Spleen (tissue), 11 donors: ENCODE measurements around the gene FDX2. TPM values are rescaled to one million over a fixed set of nuclear protein-coding genes. Genes with fewer than 3 reads are reported as not detected.

ENCODE experiments used
- DNase-seq: peaks from one replicate; pipeline ENCODE4 v3.0.0-alpha.2; 2020
- H3K27ac ChIP-seq, 8 donors: fragments of 200-600 bp; sonication (generic) in 7 of 8; 1 replicate in 4 of 8; 2 replicates in 4 of 8; pipeline versions ENCODE4 v1.5.0 to v1.8.0; 2016 to 2021; ENCODE audit warnings: inconsistent platforms in 4 of 8, mild to moderate bottlenecking in 4 of 8, moderate library complexity in 1 of 8
- H3K27me3 ChIP-seq, 7 donors: fragments of 200-600 bp; sonication (generic) in 6 of 7; replicated peaks in 1 of 7; 1 replicate in 4 of 7; 2 replicates in 3 of 7; pipeline versions ENCODE4 v1.5.0 to v1.8.0; 2016 to 2021; ENCODE audit warnings: inconsistent platforms in 3 of 7, mild to moderate bottlenecking in 1 of 7
- H3K36me3 ChIP-seq, 6 donors: fragments of 200-600 bp; sonication (generic) in 5 of 6; 1 replicate in 4 of 6; 2 replicates in 2 of 6; pipeline versions ENCODE4 v1.5.0 to v1.8.0; 2016 to 2021; ENCODE audit warnings: inconsistent platforms in 2 of 6
- H3K4me1 ChIP-seq, 6 donors: fragments of 200-600 bp; sonication (generic) in 5 of 6; 1 replicate in 3 of 6; 2 replicates in 3 of 6; pipeline versions ENCODE4 v1.5.0 to v1.8.0; 2016 to 2021; ENCODE audit warnings: inconsistent platforms in 3 of 6
- H3K4me3 ChIP-seq, 8 donors: fragments of 200-600 bp; sonication (generic) in 7 of 8; 1 replicate in 4 of 8; 2 replicates in 4 of 8; pipeline versions ENCODE4 v1.5.0 to v1.8.0; 2016 to 2021; ENCODE audit warnings: inconsistent platforms in 4 of 8, mild to moderate bottlenecking in 4 of 8, moderate library complexity in 2 of 8
- H3K9me3 ChIP-seq, 8 donors: fragments of 200-600 bp; sonication (generic) in 7 of 8; 1 replicate in 4 of 8; 2 replicates in 4 of 8; pipeline versions ENCODE4 v1.5.0 to v1.8.0; 2016 to 2021; ENCODE audit warnings: inconsistent platforms in 4 of 8
- CTCF ChIP-seq, 11 experiments: fragments of 200-600 bp in 7 of 11; fragments of 450-650 bp in 4 of 11; sonication (generic) in 4 of 11; IDR thresholded peaks in 8 of 11; conservative IDR thresholded peaks in 3 of 11; 1 replicate in 7 of 11; 2 replicates in 4 of 11; pipeline versions ENCODE4 v1.4.0 to v1.8.0; 2016 to 2021; ENCODE audit warnings: antibody characterized with exemption in 11 of 11, inconsistent platforms in 4 of 11, mild to moderate bottlenecking in 1 of 11
- POLR2A ChIP-seq, 3 donors: fragments of 450-650 bp; IDR thresholded peaks; one replicate each; pipeline ENCODE4 v1.5.1; 2017; ENCODE audit warnings: antibody characterized with exemption in 3 of 3, mild to moderate bottlenecking in 1 of 3
- POLR2AphosphoS5 ChIP-seq, 3 donors: sonication (generic); formaldehyde crosslinking; IDR thresholded peaks; one replicate each; pipeline ENCODE4 v1.5.1; 2017; ENCODE audit warnings: antibody characterized with exemption in 3 of 3
- WGBS, 5 donors: extraction: QIAGEN DNeasy Blood & Tissue Kit in 3 of 5; methylation state at CpG; one replicate each; pipeline versions ENCODE4 v1.1.5 to v1.1.7; 2013 to 2018; 5-methylcytosine and 5-hydroxymethylcytosine counted together
- intact Hi-C: fragments of 100-400 bp; cut with DNase I; formaldehyde crosslinking; loops from one replicate; pipeline ENCODE4 v1.15.0; 2023; ENCODE audit warnings: low total_unique reads
- polyA plus RNA-seq, 3 donors: library from polyadenylated mRNA; stranded (reverse); fragments of 200-250 nt; gene quantifications; one replicate each; pipeline ENCODE4 v1.2.1, GENCODE V29; 2013
- total RNA-seq, 7 donors: library from RNA; depleted of rRNA in 3 of 7; stranded (reverse); fragments of >200 nt in 3 of 7; fragmentation: NEBNext Ultra II Directional in 4 of 7; extraction: Animal tissue kit (Norgen Biotek cat#: 25700) in 4 of 7; gene quantifications; one replicate each; pipeline versions ENCODE4 v1.1.0 to v1.2.1, GENCODE V29; 2016 to 2021
- donor health status: healthy with polysubstance abuse.
- donor health status: DM: no; HTN: no; CAD: no; lungs with moderate emphysema.
- donor health status: DM: no; HTN: no; CAD: no.
- donor health status: Bipolar disorder and iron deficiency.
- donor health status: healthy.
- donor health status: DM: no; HTN: no; CAD: no.
- donor health status: DM: yes; HTN: yes; CAD: no.

Gene FDX2
- total and polyA plus RNA-seq, 10 donors: 9.1 to 28.1 (median 14.2) TPM

- H3K4me1 ChIP-seq: no peaks in the 10 kb centered on the region
- no peak for TF ChIP-seq POLR2A (IDR thresholded peaks at IDR 0.05)
- peak in 1 of 3 donors; percentile 47 for TF ChIP-seq POLR2AphosphoS5 (IDR thresholded peaks at IDR 0.05)
- no peaks in the 10 kb centered on the region for H3K9me3 ChIP-seq
- no peak overlapping the region for H3K4me3 ChIP-seq
- H3K36me3 ChIP-seq: peaks cover 3 to 91% (median 84%) of the 10 kb centered on the region in 6 donors
- intact Hi-C loops: no loop called here
- WGBS, 5 donors: 89 to 92% (median 90%) methylated on average over 54 to 63 of the region's 63 CpGs
- H3K27ac ChIP-seq: no peak overlapping the region
- DNase-seq: no peak
- H3K27me3 ChIP-seq: no peaks in the 10 kb centered on the region
Observed at GRCh38 chr19:10352764-10353671, 37.2 kb upstream of the FDX2 start.

GRCh38 chr19:10346509-10346908 is 30.7 kb upstream of the FDX2 start:
- peaks cover 0 to 25% (median 22%) of the 10 kb centered on the region in 6 donors for H3K36me3 ChIP-seq
- intact Hi-C loops: no loop called here
- no peaks in the 10 kb centered on the region for H3K27me3 ChIP-seq
- H3K4me3 ChIP-seq: peak overlapping the region in 1 of 8 donors; percentile 49
- peak overlapping the region in 7 of 8 donors; percentile 62 to 92 (median 83) for H3K27ac ChIP-seq
- no peak for DNase-seq
- H3K9me3 ChIP-seq: no peaks in the 10 kb centered on the region
- TF ChIP-seq POLR2AphosphoS5 (IDR thresholded peaks at IDR 0.05) (peak in 1 of 3 donors; percentile 73), POLR2A (IDR thresholded peaks at IDR 0.05) (no peak)
- H3K4me1 ChIP-seq: peaks cover 0 to 23% (median 0%) of the 10 kb centered on the region in 6 donors
- 48 to 74% (median 56%) methylated on average over 10 of the region's 10 CpGs for WGBS, 5 donors

- H3K4me1 ChIP-seq: peaks cover 2 to 35% (median 5%) of the 10 kb centered on the region in 6 donors
- H3K4me3 ChIP-seq: no peak overlapping the region
- peaks cover 0 to 8% (median 5%) of the 10 kb centered on the region in 6 donors for H3K36me3 ChIP-seq
- H3K27me3 ChIP-seq: no peaks in the 10 kb centered on the region
- WGBS, 5 donors: 87 to 95% (median 91%) methylated on average over 10 of the region's 10 CpGs
- H3K9me3 ChIP-seq: no peaks in the 10 kb centered on the region
- no peak for DNase-seq
- H3K27ac ChIP-seq: peak overlapping the region in 1 of 8 donors; percentile 92
- TF ChIP-seq POLR2A (IDR thresholded peaks at IDR 0.05): no peak
- TF ChIP-seq POLR2AphosphoS5 (IDR thresholded peaks at IDR 0.05): no peak
- TF ChIP-seq CTCF (IDR thresholded peaks at IDR 0.05 in 8 of 11, conservative IDR thresholded peaks at IDR 0.05 in 3 of 11): no peak
- intact Hi-C loops: no loop called here
Observed at GRCh38 chr19:10344780-10345179, 29.0 kb upstream of the FDX2 start.

GRCh38 chr19:10343495-10343894 is 27.7 kb upstream of the FDX2 start:
- 66 to 92% (median 87%) methylated on average over 2 of the region's 2 CpGs for WGBS, 5 donors
- Histone ChIP-seq H3K27ac (no peak overlapping the region), H3K36me3 (no peaks in the 10 kb centered on the region), H3K27me3 (no peaks in the 10 kb centered on the region), H3K9me3 (no peaks in the 10 kb centered on the region), H3K4me1 (peaks cover 7 to 48% (median 16%) of the 10 kb centered on the region in 6 donors), H3K4me3 (no peak overlapping the region)
- intact Hi-C loops: no loop called here
- DNase-seq: no peak
- TF ChIP-seq CTCF (IDR thresholded peaks at IDR 0.05 in 8 of 11, conservative IDR thresholded peaks at IDR 0.05 in 3 of 11): no peak
- no peak for TF ChIP-seq POLR2AphosphoS5 (IDR thresholded peaks at IDR 0.05)
- no peak for TF ChIP-seq POLR2A (IDR thresholded peaks at IDR 0.05)

GRCh38 chr19:10339977-10340376 is 24.2 kb upstream of the FDX2 start:
- peaks cover 0 to 18% (median 8%) of the 10 kb centered on the region in 6 donors for H3K36me3 ChIP-seq
- peaks cover 7 to 60% (median 33%) of the 10 kb centered on the region in 6 donors for H3K4me1 ChIP-seq
- 68 to 83% (median 82%) methylated on average over 5 of the region's 5 CpGs for WGBS, 5 donors
- no peaks in the 10 kb centered on the region for H3K27me3 ChIP-seq
- intact Hi-C loops: loop anchor here (10.0 kb wide), 1 partner anchor 65 kb away; the partner anchor contains the start of gene ICAM1
- H3K27ac ChIP-seq: peak overlapping the region in 7 of 8 donors; percentile 80 to 94 (median 87)
- peak overlapping the region in 3 of 8 donors; percentile 48 to 75 (median 68) for H3K4me3 ChIP-seq
- H3K9me3 ChIP-seq: no peaks in the 10 kb centered on the region
- no peak for TF ChIP-seq POLR2AphosphoS5 (IDR thresholded peaks at IDR 0.05)
- TF ChIP-seq CTCF (IDR thresholded peaks at IDR 0.05 in 8 of 11, conservative IDR thresholded peaks at IDR 0.05 in 3 of 11): no peak
- DNase-seq: no peak
